GM12878 (cell line): ENCODE data around the gene CHPF2. TPM values are rescaled to one million over a fixed set of nuclear protein-coding genes. Genes with fewer than 3 reads are reported as not detected.

Source experiments
- ATAC-seq: fragments of 200-7000 bp; cut with Tn5 transposase; 3 replicates; pipeline ENCODE4 v1.9.1; 2020; ENCODE audit warnings: mild to moderate bottlenecking, moderate library complexity
- BruUV-seq: library from RNA; stranded (reverse); fragments of 400-500 nt; replicated peaks from 2 replicates; lab custom pipeline; 2021; lab: Mats Ljungman, UMichigan
- CTCF ChIA-PET: fragments of 300-600 bp; sonication (Branson Sonifier 250); formaldehyde crosslinking; extraction: SDS; loops from one replicate; lab custom pipeline; 2021; ENCODE audit warnings: inconsistent platforms; lab: Yijun Ruan, JAX
- POLR2A ChIA-PET: fragments of 350-600 bp; formaldehyde crosslinking; extraction: SDS; loops from one replicate; lab custom pipeline; 2021; ENCODE audit warnings: inconsistent platforms; lab: Charles Lee
- RAD21 ChIA-PET: fragments of 300-600 bp; sonication (Branson Sonifier 250); formaldehyde crosslinking; loops from one replicate; lab custom pipeline; 2023; ENCODE audit warnings: antibody characterized with exemption; ENCODE audit not compliant: unreplicated experiment; lab: Charles Lee
- SMC1A ChIA-PET: fragments of 300-600 bp; sonication (Branson Sonifier 250); formaldehyde crosslinking; loops from one replicate; lab custom pipeline; 2023; ENCODE audit not compliant: unreplicated experiment, uncharacterized antibody; lab: Charles Lee
- DNase-seq: peaks from one replicate; pipeline ENCODE4 v3.0.0-alpha.2; 2011; ENCODE audit warnings: low read depth, low spot score
- FAIRE-seq: peaks from 3 replicates; lab custom pipeline; 2011; peaks lifted over from hg19 to GRCh38; lab: Jason Lieb, UNC
- H2AFZ ChIP-seq: 2 replicates; pipeline ENCODE4 v1.6.0; 2011; ENCODE audit warnings: low read depth, low read length, control low read depth; ENCODE audit not compliant: control insufficient read depth
- H3K27ac ChIP-seq: 2 replicates; pipeline ENCODE4 v1.5.1; 2011; ENCODE audit warnings: control low read depth; ENCODE audit not compliant: control insufficient read depth, insufficient read depth
- H3K27me3 ChIP-seq, 2 experiments: replicated peaks in 1 of 2; 2 replicates each; pipeline versions ENCODE4 v1.6.0 to v1.6.1; 2011; ENCODE audit warnings: low read length in 1 of 2; ENCODE audit not compliant: control insufficient read depth in 2 of 2, insufficient read depth in 2 of 2
- H3K36me3 ChIP-seq, 2 experiments: 2 replicates each; pipeline ENCODE4 v1.5.1; 2011; ENCODE audit warnings: low read length in 1 of 2; ENCODE audit not compliant: control insufficient read depth in 2 of 2, insufficient read depth in 2 of 2
- H3K4me1 ChIP-seq: 2 replicates; pipeline ENCODE4 v1.6.1; 2011; ENCODE audit warnings: mild to moderate bottlenecking, low read length, moderate library complexity, mixed read lengths; ENCODE audit not compliant: control insufficient read depth, insufficient read depth
- H3K4me2 ChIP-seq: 2 replicates; pipeline ENCODE4 v1.6.0; 2011; ENCODE audit warnings: control low read depth; ENCODE audit not compliant: control insufficient read depth, insufficient read depth
- H3K4me3 ChIP-seq: fragments of 200-600 bp; sonication (generic); 2 replicates; pipeline ENCODE4 v1.5.1; 2016
- H3K79me2 ChIP-seq: 2 replicates; pipeline ENCODE4 v1.6.0; 2011; ENCODE audit warnings: low read length; ENCODE audit not compliant: control insufficient read depth, insufficient read depth
- H3K9ac ChIP-seq: 2 replicates; pipeline ENCODE4 v1.8.0; 2011; ENCODE audit warnings: low read length, control low read depth, mixed read lengths; ENCODE audit not compliant: control insufficient read depth, insufficient read depth
- H3K9me3 ChIP-seq: replicated peaks from 3 replicates; pipeline ENCODE4 v1.5.1; 2011; ENCODE audit warnings: mild to moderate bottlenecking, low read length; ENCODE audit not compliant: control insufficient read depth, insufficient read depth
- H4K20me1 ChIP-seq: 2 replicates; pipeline ENCODE4 v1.6.0; 2011; ENCODE audit not compliant: control insufficient read depth, insufficient read depth
- GABPA ChIP-seq: IDR thresholded peaks from 2 replicates; pipeline ENCODE4 v1.6.1; 2014; ENCODE audit warnings: antibody characterized with exemption, low read depth, mild to moderate bottlenecking, inconsistent platforms
- IKZF1 ChIP-seq: fragments of 450-650 bp; conservative IDR thresholded peaks from 2 replicates; pipeline ENCODE4 v1.6.1; 2017; ENCODE audit warnings: antibody characterized with exemption, mild to moderate bottlenecking
- IKZF2 ChIP-seq, 2 experiments: fragments of 450-650 bp; IDR thresholded peaks; 2 replicates each; pipeline ENCODE4 v1.6.1; 2017; ENCODE audit warnings: mild to moderate bottlenecking in 2 of 2, moderate library complexity in 2 of 2
- IRF4 ChIP-seq: IDR thresholded peaks from 2 replicates; pipeline ENCODE4 v1.6.1; 2011; ENCODE audit warnings: low read depth, low read length
- MYC ChIP-seq: IDR thresholded peaks from 2 replicates; pipeline ENCODE4 v1.6.1; 2011; ENCODE audit warnings: mild to moderate bottlenecking, low read length, moderate library complexity, inconsistent platforms; ENCODE audit not compliant: insufficient read depth, insufficient replicate concordance, insufficient read length, severe bottlenecking
- POLR2A ChIP-seq: IDR thresholded peaks from 2 replicates; pipeline ENCODE4 v1.6.1; 2011; ENCODE audit warnings: low read depth, mild to moderate bottlenecking, low read length
- RBBP5 ChIP-seq: fragments of 200-600 bp; sonication (generic); conservative IDR thresholded peaks from 2 replicates; pipeline ENCODE4 v1.6.1; 2016
- SPI1 ChIP-seq: IDR thresholded peaks from 2 replicates; pipeline ENCODE4 v1.6.1; 2011; ENCODE audit warnings: low read depth, mild to moderate bottlenecking, low read length, moderate library complexity, borderline replicate concordance; ENCODE audit not compliant: insufficient read depth
- ZNF24 ChIP-seq: fragments of 450-650 bp; IDR thresholded peaks from 2 replicates; pipeline ENCODE4 v1.6.1; 2017; ENCODE audit warnings: antibody characterized with exemption, mild to moderate bottlenecking
- WGBS: methylation state at CpG from one replicate; pipeline ENCODE4 v1.1.6; 2016; ENCODE audit warnings: low lambda C conversion rate; ENCODE audit not compliant: insufficient replicate concordance, insufficient coverage; ENCODE audit errors: missing lambda C conversion rate; 5-methylcytosine and 5-hydroxymethylcytosine counted together
- in situ Hi-C: fragments of 300-500 bp; cut with MboI; formaldehyde crosslinking; loops from 9 replicates; pipeline ENCODE4 v1.14.3; 2018; ENCODE audit warnings: mixed read lengths
- intact Hi-C: fragments of 100-400 bp; cut with micrococcal nuclease; formaldehyde crosslinking; loops from one replicate; pipeline ENCODE4 v1.14.2; 2022; ENCODE audit not compliant: unreplicated experiment
- polyA plus RNA-seq, 11 experiments: library from polyadenylated mRNA; depleted of rRNA in 4 of 11; unstranded in 6 of 11; stranded (reverse) in 5 of 11; fragments of >200 nt; fragmentation: Nextera tagmentation in 4 of 11; fragmentation: Illumina TruSeq in 1 of 11; extraction: Ambion mirVana in 4 of 11; extraction: Trizol in 1 of 11; gene quantifications; 1 replicate in 1 of 11; 2 replicates in 10 of 11; pipeline versions ENCODE4 v1.2.1 to v1.2.3, GENCODE V29; 2011 to 2016; ENCODE audit warnings: inconsistent platforms in 2 of 11, missing spikeins in 2 of 11, low read depth in 1 of 11
- total RNA-seq, 4 experiments: library from RNA; depleted of rRNA in 3 of 4; stranded (reverse); fragments of >200 nt in 3 of 4; fragmentation: Illumina TruSeq in 1 of 4; extraction: Trizol in 1 of 4; gene quantifications; 2 replicates each; pipeline versions ENCODE4 v1.2.1 to v1.2.3, GENCODE V29; 2013 to 2021
- TF ChIP-seq, protein P1 (sequence below): fragments of 150-350 bp; IDR thresholded peaks from 2 replicates; pipeline ENCODE4 v1.6.1; 2016; ENCODE audit warnings: low read depth, low read length

Gene CHPF2
- total and polyA plus RNA-seq, 10 of the 15 experiments (the other 5 are each of a cell fraction or from before 2014, with no cell fraction given), result 0.23 to 33.1 (median 11.5) TPM

- intact Hi-C loops, result no loop called here
Measured at GRCh38 chr7:151238924-151239836, 6.9 kb downstream of the CHPF2 start.

More at GRCh38 chr7:151238924-151239836, 6.9 kb downstream of the CHPF2 start:
- FAIRE-seq, result no peak
- 91% methylated on average over 25 of the region's 25 CpGs for WGBS
- Histone ChIP-seq H4K20me1 (no peaks in the 10 kb centered on the region), H3K4me2 (no peak overlapping the region), H3K79me2 (peaks cover 12% of the 10 kb centered on the region), H3K9me3 (no peaks in the 10 kb centered on the region), H3K4me3 (no peak overlapping the region), H3K27me3 (no peaks in the 10 kb centered on the region), H2AFZ (no peak overlapping the region)
- no TSS peak for BruUV-seq
- no peak for DNase-seq
- RAD21 ChIA-PET, result interaction anchor here (1.3 kb wide), 1 partner anchor 12 kb away, joined by 7 read pairs; the partner anchor contains the start of gene ABCF2
- no peak for TF ChIP-seq IKZF2 (IDR thresholded peaks at IDR 0.05)
- no peak for TF ChIP-seq GABPA
- peak; percentile 62 for TF ChIP-seq SPI1
- TF ChIP-seq RBBP5, result no peak
- TF ChIP-seq, protein P1, sequence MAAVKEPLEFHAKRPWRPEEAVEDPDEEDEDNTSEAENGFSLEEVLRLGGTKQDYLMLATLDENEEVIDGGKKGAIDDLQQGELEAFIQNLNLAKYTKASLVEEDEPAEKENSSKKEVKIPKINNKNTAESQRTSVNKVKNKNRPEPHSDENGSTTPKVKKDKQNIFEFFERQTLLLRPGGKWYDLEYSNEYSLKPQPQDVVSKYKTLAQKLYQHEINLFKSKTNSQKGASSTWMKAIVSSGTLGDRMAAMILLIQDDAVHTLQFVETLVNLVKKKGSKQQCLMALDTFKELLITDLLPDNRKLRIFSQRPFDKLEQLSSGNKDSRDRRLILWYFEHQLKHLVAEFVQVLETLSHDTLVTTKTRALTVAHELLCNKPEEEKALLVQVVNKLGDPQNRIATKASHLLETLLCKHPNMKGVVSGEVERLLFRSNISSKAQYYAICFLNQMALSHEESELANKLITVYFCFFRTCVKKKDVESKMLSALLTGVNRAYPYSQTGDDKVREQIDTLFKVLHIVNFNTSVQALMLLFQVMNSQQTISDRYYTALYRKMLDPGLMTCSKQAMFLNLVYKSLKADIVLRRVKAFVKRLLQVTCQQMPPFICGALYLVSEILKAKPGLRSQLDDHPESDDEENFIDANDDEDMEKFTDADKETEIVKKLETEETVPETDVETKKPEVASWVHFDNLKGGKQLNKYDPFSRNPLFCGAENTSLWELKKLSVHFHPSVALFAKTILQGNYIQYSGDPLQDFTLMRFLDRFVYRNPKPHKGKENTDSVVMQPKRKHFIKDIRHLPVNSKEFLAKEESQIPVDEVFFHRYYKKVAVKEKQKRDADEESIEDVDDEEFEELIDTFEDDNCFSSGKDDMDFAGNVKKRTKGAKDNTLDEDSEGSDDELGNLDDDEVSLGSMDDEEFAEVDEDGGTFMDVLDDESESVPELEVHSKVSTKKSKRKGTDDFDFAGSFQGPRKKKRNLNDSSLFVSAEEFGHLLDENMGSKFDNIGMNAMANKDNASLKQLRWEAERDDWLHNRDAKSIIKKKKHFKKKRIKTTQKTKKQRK, result no peak
- TF ChIP-seq POLR2A, result peak; percentile 33; the same call in 1 of the 2 replicates
- 0 out of 2 replicates have a peak, but pooled peaks have one; percentile 16 for TF ChIP-seq IKZF1
- no peak for TF ChIP-seq MYC
- no peak for TF ChIP-seq ZNF24
- TF ChIP-seq IRF4, result no peak
- TF ChIP-seq, all 136 proteins: peak for 3
- Histone ChIP-seq H3K36me3 (peaks cover 0 to 13% of the 10 kb centered on the region in 2 experiments; a peak in 3 of 4 replicates), H3K4me1 (peaks cover 11% of the 10 kb centered on the region), H3K9ac (no peak overlapping the region), H3K27ac (no peak overlapping the region)
- ChIA-PET SMC1A (no interaction called here), CTCF (interaction anchor here (0.6 kb wide), 1 partner anchor 115 kb away, joined by 3 read pairs; no protein-coding TSS in a partner anchor), POLR2A (no interaction called here)
- ATAC-seq, result no peak; the same call in 2 of the 3 replicates
- in situ Hi-C loops, result no loop called here
